Medulla oblongata (tissue), 1 donor: ENCODE results near the gene ARFGAP2.
"Not testable (repeated sequence)": the region's sequence is repeated elsewhere in the genome, so short reads cannot be mapped to it uniquely, and the experiment has no call there.

Experiments used
- DNase-seq: peaks from one replicate; pipeline ENCODE4 v3.0.0-alpha.2; 2015; ENCODE audit errors: extremely low spot score

ARFGAP2 gene

GRCh38 chr11:47148903-47149531, 27.7 kb downstream of the ARFGAP2 start:
- peak; percentile 56 for DNase-seq

- no peak for DNase-seq
Measured at GRCh38 chr11:47148270-47148669, 28.4 kb downstream of the ARFGAP2 start.

DNA sequence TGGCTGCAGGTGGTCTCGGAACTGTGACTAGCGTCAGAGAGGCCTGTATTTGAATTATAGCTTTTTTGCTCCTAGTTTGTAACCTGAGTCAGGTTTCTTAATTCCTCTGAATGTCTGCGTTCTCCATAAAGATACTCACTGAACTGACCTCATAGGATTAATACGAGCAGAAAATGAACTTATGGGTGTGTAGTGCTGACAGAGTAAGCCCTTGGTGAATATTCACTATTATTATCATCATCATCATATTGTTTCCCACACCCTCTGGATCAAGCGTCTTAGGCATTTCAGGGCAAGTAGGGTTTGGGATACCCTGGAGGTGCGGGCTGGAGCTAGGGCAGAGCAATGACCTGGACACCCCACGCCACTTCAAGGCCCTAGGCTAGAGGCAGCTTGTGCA, 29.0 kb downstream of the ARFGAP2 start:
- no peak for DNase-seq

DNA sequence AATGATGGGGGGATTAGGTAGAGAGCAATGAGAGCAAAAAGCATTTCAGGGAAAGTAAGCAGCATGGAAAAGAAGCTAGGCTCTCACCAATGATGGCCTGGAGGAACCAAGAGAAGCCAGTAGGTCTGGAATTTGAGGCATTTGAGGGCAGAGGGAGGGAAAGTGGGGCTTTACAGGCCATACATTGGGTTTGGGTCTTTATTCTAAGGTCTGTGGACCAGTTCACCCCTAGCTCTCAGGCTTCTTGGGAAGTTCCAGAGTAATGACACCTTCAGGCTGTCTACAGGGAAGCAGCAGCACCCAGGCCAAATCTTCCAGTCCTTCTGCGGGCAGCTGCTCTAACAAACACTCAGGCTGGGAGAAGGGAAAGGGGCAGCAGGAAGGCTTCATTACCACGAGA, 29.4 kb downstream of the ARFGAP2 start:
- DNase-seq, result no peak

DNA sequence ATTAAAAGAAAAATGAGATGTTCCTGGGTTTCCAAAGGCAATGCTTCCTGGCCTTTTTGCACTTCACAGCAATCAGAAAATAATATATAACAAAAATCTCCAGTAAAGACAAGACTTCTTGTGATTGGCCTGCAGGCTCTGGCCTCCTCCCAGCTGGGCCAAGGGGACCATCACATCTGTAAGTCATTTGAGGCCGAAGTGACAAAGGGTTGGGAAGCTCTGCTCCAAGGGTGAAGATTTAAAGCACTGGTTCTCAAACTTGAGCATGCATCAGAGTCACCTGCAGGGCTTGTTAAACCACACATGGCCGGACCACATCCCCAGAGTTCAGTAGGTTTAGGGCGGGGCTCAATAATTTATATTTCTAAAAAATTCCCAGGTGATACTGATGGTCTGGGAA, 32.1 kb downstream of the ARFGAP2 start:
- no peak for DNase-seq

- DNase-seq, result no peak
Measured at GRCh38 chr11:47143322-47143721, 33.4 kb downstream of the ARFGAP2 start.

DNA sequence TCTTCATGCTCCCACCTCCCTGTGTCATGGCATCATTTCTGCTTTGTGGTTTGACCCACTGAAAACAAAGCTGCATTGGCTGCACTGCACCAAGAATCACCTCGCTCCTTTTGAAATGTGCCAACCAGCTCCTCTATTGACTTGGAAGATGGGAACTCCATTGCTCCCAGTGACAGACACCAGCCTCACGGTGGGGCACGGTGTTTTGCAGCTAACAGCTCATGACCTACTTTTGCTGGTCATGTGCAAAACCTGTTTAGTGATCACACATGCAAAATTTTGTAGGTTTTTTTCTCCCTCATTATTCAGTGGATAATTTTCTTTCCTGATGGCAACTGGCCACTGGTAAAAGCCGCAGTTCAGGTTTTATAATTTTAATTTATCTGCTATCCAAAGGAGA, 36.8 kb downstream of the ARFGAP2 start:
- no peak for DNase-seq

GRCh38 chr11:47137476-47137875, 39.2 kb downstream of the ARFGAP2 start:
- no peak for DNase-seq

DNA sequence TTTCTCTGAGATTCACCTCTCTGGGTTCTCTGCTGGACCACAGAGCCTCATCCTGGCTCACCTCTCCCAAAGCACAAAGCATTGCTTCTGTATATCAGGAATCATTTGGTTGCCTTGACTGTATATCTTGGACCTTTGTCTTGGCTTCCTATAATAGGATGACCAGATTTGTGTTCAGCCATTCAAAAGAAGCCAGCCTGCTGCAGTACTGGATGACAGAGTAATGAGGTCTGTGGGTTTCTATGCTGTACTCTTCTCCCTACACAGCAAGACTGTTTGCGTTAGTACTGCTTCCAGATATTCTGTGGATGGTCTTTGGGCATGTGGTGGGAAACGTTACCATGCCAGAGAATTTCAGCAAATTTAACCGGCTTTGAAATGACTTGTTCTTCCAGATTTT, 39.8 kb downstream of the ARFGAP2 start:
- DNase-seq, result no peak

- DNase-seq, result no peak
Measured at GRCh38 chr11:47136327-47136726, 40.4 kb downstream of the ARFGAP2 start.

DNA sequence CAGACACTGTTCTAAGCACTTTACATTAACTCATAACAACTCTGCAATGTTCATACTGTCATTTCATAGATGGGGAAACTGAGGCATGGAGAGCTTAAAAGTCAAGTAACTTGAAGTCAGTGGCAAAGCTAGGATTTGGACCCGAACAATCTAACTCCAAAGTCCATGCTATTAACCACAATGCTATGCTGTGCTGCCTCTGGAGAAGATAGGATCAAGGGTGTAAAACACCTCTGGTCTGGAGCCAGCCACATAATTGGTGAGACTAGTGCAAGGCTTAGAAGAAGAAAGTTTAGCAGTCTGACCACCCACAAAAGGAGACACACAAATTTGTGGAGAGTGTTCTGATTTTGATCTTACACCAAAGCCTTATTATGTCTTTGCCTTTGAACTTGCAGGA, 43.7 kb downstream of the ARFGAP2 start:
- no peak for DNase-seq

DNA sequence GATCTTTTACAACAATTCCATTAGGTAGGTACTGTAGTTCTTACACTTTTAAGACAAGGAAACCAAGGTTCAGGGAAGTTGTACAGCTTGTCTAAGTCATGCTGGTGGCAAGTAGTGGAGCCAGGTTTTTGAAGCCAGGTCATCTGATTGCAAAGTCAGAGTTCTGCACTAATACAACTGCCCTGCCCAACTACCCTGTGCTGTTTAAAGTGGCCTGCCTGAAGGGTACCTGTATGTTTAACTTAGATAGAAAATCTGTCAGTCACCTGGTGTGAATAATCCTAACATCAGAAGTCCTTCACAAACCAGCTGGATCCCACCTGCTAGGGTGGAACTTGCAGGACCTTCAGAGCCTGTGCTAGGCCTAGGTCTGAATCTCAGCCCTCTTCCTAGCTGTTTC, 44.2 kb downstream of the ARFGAP2 start:
- DNase-seq, result no peak

- DNase-seq, result no peak
Measured at GRCh38 chr11:47131136-47131535, 45.5 kb downstream of the ARFGAP2 start.

GRCh38 chr11:47130543-47130942, 46.1 kb downstream of the ARFGAP2 start:
- no peak for DNase-seq

DNA sequence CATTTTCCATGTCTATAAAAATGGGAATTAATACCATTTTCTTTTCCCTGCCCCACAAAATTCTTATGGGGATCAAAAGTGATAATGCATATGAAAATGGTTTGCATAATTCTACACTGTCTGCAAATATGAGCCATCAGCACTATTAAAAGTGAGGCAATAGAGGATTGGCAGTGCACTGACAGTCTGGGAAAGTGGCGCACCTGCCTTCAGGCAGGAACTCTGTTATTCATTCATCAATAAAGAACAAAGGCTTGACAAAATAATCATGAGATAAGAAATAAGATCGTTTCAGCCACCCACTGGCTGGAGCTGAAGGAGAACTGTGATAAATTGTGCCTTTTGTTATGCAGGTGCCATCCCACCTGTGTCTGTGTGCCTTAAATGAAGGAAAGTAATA, 49.5 kb downstream of the ARFGAP2 start:
- no peak for DNase-seq

- no peak for DNase-seq
Measured at GRCh38 chr11:47125083-47125482, 51.6 kb downstream of the ARFGAP2 start.

DNA sequence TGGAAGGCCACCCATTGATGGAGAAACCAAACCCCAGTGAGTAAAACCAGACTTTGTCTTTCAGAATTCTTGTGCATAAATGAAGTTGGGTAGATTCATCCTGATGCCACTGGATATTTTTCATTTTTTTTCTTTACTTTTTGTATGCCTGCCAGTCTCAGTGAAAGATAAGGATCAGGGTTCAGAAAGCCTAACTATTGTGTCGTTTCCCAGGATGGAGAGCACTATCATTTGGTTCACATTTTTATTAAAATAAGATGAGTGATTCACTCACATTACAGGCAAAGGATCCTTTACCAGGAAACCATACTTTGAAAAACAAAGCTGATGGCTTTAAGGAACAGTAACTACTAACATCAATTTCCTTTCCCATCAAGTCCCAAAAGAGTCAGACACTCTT, 52.0 kb downstream of the ARFGAP2 start:
- no peak for DNase-seq

DNA sequence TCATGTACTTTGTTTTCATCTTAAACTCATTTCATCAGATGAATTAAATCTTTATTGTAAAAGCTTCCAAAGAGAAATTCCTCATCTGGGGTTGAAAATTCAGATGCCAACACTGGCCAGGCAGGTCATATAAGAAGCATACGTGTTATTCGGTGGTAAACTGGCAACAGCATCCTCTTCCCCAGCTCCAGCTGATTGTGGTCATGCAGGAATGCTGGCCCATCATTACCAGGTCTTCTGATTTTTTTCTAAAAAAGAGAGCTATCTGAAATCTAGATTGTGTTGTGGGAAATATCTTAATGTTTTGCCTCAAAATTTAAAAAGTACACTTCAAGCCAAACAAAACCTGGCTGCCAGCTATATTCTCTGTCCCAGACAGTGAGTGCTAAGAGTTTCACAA, 53.6 kb downstream of the ARFGAP2 start:
- DNase-seq, result no peak

GRCh38 chr11:47121731-47122130, 54.9 kb downstream of the ARFGAP2 start:
- DNase-seq, result no peak

- DNase-seq, result no peak
Measured at GRCh38 chr11:47121056-47121455, 55.6 kb downstream of the ARFGAP2 start.

GRCh38 chr11:47118958-47119688, 57.6 kb downstream of the ARFGAP2 start:
- not testable (repeated sequence) for DNase-seq
